SK-N-SH treated with all-trans-retinoic acid at 6 μM for 48 hours (cell line): Measurements from ENCODE around the gene DNTTIP2.

Experiments used
- ARNTL ChIP-seq: fragments of 450-650 bp; formaldehyde crosslinking; IDR thresholded peaks from 2 replicates; pipeline ENCODE4 v1.5.0; 2020; ENCODE audit warnings: low read depth, mild to moderate bottlenecking, moderate library complexity, borderline replicate concordance
- BACH2 ChIP-seq: fragments of 250-450 bp; sonication (Bioruptor Pico); IDR thresholded peaks from 2 replicates; pipeline ENCODE4 v1.9.0; 2021; ENCODE audit warnings: mild to moderate bottlenecking, borderline replicate concordance
- GLIS3 ChIP-seq: fragments of 250-450 bp; sonication (Bioruptor Pico); IDR thresholded peaks from 2 replicates; pipeline ENCODE4 v1.5.0; 2020; ENCODE audit warnings: mild to moderate bottlenecking, moderate library complexity
- ISL1 ChIP-seq: fragments of 250-450 bp; sonication (Bioruptor Pico); IDR thresholded peaks from 2 replicates; pipeline ENCODE4 v2.1.2; 2022; ENCODE audit warnings: mild to moderate bottlenecking, moderate library complexity
- POU6F1 ChIP-seq: fragments of 250-450 bp; sonication (Bioruptor Pico); IDR thresholded peaks from 2 replicates; pipeline ENCODE4 v1.8.0; 2021; ENCODE audit warnings: low read depth, mild to moderate bottlenecking, moderate library complexity, borderline replicate concordance
- RARB ChIP-seq: fragments of 250-450 bp; sonication (Bioruptor Pico); IDR thresholded peaks from 2 replicates; pipeline ENCODE4 v1.8.0; 2021; ENCODE audit warnings: mild to moderate bottlenecking, moderate library complexity
- ZNF565 ChIP-seq: fragments of 450-650 bp; formaldehyde crosslinking; conservative IDR thresholded peaks from 2 replicates; pipeline ENCODE4 v1.5.0; 2020; ENCODE audit warnings: low read depth, mild to moderate bottlenecking, moderate library complexity
- ZNF8 ChIP-seq: fragments of 450-650 bp; formaldehyde crosslinking; IDR thresholded peaks from 2 replicates; pipeline ENCODE4 v1.5.0; 2020; ENCODE audit warnings: mild to moderate bottlenecking, moderate library complexity
- TF ChIP-seq, protein P1 (sequence below): fragments of 250-450 bp; sonication (Bioruptor Pico); IDR thresholded peaks from 2 replicates; pipeline ENCODE4 v1.8.0; 2020; ENCODE audit warnings: mild to moderate bottlenecking, moderate library complexity, borderline replicate concordance

GRCh38 chr1:93909146-93910050 lies 30.4 kb upstream of the DNTTIP2 start, which contains the start of gene GCLM:
- no peak for TF ChIP-seq GLIS3 (CRISPR knock-in tag)
- TF ChIP-seq, protein P1, sequence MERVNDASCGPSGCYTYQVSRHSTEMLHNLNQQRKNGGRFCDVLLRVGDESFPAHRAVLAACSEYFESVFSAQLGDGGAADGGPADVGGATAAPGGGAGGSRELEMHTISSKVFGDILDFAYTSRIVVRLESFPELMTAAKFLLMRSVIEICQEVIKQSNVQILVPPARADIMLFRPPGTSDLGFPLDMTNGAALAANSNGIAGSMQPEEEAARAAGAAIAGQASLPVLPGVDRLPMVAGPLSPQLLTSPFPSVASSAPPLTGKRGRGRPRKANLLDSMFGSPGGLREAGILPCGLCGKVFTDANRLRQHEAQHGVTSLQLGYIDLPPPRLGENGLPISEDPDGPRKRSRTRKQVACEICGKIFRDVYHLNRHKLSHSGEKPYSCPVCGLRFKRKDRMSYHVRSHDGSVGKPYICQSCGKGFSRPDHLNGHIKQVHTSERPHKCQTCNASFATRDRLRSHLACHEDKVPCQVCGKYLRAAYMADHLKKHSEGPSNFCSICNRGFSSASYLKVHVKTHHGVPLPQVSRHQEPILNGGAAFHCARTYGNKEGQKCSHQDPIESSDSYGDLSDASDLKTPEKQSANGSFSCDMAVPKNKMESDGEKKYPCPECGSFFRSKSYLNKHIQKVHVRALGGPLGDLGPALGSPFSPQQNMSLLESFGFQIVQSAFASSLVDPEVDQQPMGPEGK (CRISPR knock-in tag) = no peak
- no peak for TF ChIP-seq POU6F1 (CRISPR knock-in tag)
- no peak for TF ChIP-seq RARB
- TF ChIP-seq ZNF8 (CRISPR knock-in tag) = no peak
- no peak for TF ChIP-seq ZNF565
- no peak for TF ChIP-seq ARNTL (CRISPR knock-in tag)
- peak; percentile 92; the same call in 1 of the 2 replicates for TF ChIP-seq BACH2
- no peak for TF ChIP-seq ISL1 (CRISPR knock-in tag)
